Measurements from ENCODE around the gene POU2AF3.
"Not testable (repeated sequence)": the region's sequence is repeated elsewhere in the genome, so short reads cannot be mapped to it uniquely, and the experiment has no call there.

DNA sequence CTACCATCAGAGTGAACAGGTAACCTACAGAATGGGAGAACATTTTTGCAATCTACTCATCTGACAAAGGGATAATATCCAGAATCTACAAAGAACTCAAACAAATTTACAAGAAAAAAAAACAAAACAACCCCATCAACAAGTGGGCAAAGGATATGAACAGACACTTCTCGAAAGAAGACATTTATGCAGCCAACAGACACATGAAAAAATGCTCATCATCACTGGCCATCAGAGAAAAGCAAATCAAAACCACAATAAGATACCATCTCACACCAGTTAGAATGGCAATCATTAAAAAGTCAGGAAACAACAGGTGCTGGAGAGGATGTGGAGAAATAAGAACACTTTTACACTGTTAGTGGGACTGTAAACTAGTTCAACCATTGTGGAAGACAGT is 5.9 kb upstream of the POU2AF3 start:
- not testable (repeated sequence) for TF ChIP-seq GABPA (IDR thresholded peaks at IDR 0.05; ENCODE audit: low read depth); YY1 (IDR thresholded peaks at IDR 0.05; ENCODE audit: low read depth); POLR2AphosphoS5 (IDR thresholded peaks at IDR 0.05; ENCODE audit: low read depth, low read length); JUND (IDR thresholded peaks at IDR 0.05); NFIC (IDR thresholded peaks at IDR 0.05; ENCODE audit: borderline replicate concordance); EZH2phosphoT487 (IDR thresholded peaks at IDR 0.05; ENCODE audit: borderline replicate concordance, low read depth); RAD21 (IDR thresholded peaks at IDR 0.05; ENCODE audit: low read length)
- TF ChIP-seq, protein P1, sequence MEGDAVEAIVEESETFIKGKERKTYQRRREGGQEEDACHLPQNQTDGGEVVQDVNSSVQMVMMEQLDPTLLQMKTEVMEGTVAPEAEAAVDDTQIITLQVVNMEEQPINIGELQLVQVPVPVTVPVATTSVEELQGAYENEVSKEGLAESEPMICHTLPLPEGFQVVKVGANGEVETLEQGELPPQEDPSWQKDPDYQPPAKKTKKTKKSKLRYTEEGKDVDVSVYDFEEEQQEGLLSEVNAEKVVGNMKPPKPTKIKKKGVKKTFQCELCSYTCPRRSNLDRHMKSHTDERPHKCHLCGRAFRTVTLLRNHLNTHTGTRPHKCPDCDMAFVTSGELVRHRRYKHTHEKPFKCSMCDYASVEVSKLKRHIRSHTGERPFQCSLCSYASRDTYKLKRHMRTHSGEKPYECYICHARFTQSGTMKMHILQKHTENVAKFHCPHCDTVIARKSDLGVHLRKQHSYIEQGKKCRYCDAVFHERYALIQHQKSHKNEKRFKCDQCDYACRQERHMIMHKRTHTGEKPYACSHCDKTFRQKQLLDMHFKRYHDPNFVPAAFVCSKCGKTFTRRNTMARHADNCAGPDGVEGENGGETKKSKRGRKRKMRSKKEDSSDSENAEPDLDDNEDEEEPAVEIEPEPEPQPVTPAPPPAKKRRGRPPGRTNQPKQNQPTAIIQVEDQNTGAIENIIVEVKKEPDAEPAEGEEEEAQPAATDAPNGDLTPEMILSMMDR (IDR thresholded peaks at IDR 0.05), result not testable (repeated sequence)
- TF ChIP-seq, protein P2, sequence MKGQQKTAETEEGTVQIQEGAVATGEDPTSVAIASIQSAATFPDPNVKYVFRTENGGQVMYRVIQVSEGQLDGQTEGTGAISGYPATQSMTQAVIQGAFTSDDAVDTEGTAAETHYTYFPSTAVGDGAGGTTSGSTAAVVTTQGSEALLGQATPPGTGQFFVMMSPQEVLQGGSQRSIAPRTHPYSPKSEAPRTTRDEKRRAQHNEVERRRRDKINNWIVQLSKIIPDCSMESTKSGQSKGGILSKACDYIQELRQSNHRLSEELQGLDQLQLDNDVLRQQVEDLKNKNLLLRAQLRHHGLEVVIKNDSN (IDR thresholded peaks at IDR 0.05; ENCODE audit: borderline replicate concordance, low read depth), result not testable (repeated sequence)

Data from SK-N-SH (cell line).